ENCODE data around the gene OSCAR.

OSCAR gene

GRCh38 chr19:54069470-54069869 is 31.1 kb downstream of the OSCAR start:
- Histone ChIP-seq H3K9ac (ENCODE audit: low read length) (no peak overlapping the region), H3K9me3 (replicated peaks; ENCODE audit: insufficient read depth, low read length) (no peaks in the 10 kb centered on the region), H3K27ac (ENCODE audit: low read length) (no peak overlapping the region), H3K4me2 (ENCODE audit: low read depth, low read length) (no peak overlapping the region), H3K9me2 (replicated peaks; ENCODE audit: insufficient read depth, low read length) (no peaks in the 10 kb centered on the region), H2AFZ (ENCODE audit: low read length) (no peak overlapping the region), H3K4me3 (ENCODE audit: low read length) (no peak overlapping the region), H4K20me1 (ENCODE audit: insufficient read depth, low read length) (no peaks in the 10 kb centered on the region), H3K27me3 (replicated peaks; ENCODE audit: insufficient read depth, low read length) (peaks cover 45% of the 10 kb centered on the region), H3K36me3 (replicated peaks; ENCODE audit: insufficient read depth, low read length) (no peaks in the 10 kb centered on the region), H3K4me1 (ENCODE audit: low read length) (no peaks in the 10 kb centered on the region), H3F3A (ENCODE audit: insufficient read depth, low read length) (no peaks in the 10 kb centered on the region), H3K79me2 (ENCODE audit: low read length) (no peaks in the 10 kb centered on the region)
- TF ChIP-seq EZH2 (optimal IDR thresholded peaks at IDR 0.05; ENCODE audit: low read depth, low read length) (no peak), CTCF (IDR thresholded peaks at IDR 0.05; ENCODE audit: low read length) (no peak), EZH2phosphoT487 (IDR thresholded peaks at IDR 0.05; ENCODE audit: low read length) (no peak)
- DNase-seq: no peak

- H3K27ac ChIP-seq (ENCODE audit: low read length): no peak within 1 kb of the TSS
- H3K4me1 ChIP-seq (ENCODE audit: low read length): no peaks in the 10 kb centered on the region
- DNase-seq: no peak
- TF ChIP-seq EZH2 (optimal IDR thresholded peaks at IDR 0.05; ENCODE audit: low read depth, low read length): no peak
- TF ChIP-seq CTCF (IDR thresholded peaks at IDR 0.05; ENCODE audit: low read length): no peak
- H2AFZ ChIP-seq (ENCODE audit: low read length): no peak within 1 kb of the TSS
- H3F3A ChIP-seq (ENCODE audit: insufficient read depth, low read length): no peaks in the 10 kb centered on the region
- H3K4me2 ChIP-seq (ENCODE audit: low read depth, low read length): no peak within 1 kb of the TSS
- H3K27me3 ChIP-seq (replicated peaks; ENCODE audit: insufficient read depth, low read length): peaks cover 45% of the 10 kb centered on the region
- H4K20me1 ChIP-seq (ENCODE audit: insufficient read depth, low read length): no peaks in the 10 kb centered on the region
- H3K36me3 ChIP-seq (replicated peaks; ENCODE audit: insufficient read depth, low read length): no peaks in the 10 kb centered on the region
- no peaks in the 10 kb centered on the region for H3K79me2 ChIP-seq (ENCODE audit: low read length)
- H3K4me3 ChIP-seq (ENCODE audit: low read length): no peak within 1 kb of the TSS
- no peak within 1 kb of the TSS for H3K9ac ChIP-seq (ENCODE audit: low read length)
- no peaks in the 10 kb centered on the region for H3K9me3 ChIP-seq (replicated peaks; ENCODE audit: insufficient read depth, low read length)
- H3K9me2 ChIP-seq (replicated peaks; ENCODE audit: insufficient read depth, low read length): no peaks in the 10 kb centered on the region
Observed at GRCh38 chr19:54063350-54064116, 37.1 kb downstream of the OSCAR start, which contains the start of gene VSTM1. Gene VSTM1, minus strand, starts transcription at chr19:54063897. Its CDS starts 120 bp downstream, at chr19:54063777.

GRCh38 chr19:54062643-54063042 is 38.0 kb downstream of the OSCAR start:
- Histone ChIP-seq H3K27ac (ENCODE audit: low read length) (no peak overlapping the region), H3K9ac (ENCODE audit: low read length) (no peak overlapping the region), H3K9me2 (replicated peaks; ENCODE audit: insufficient read depth, low read length) (no peaks in the 10 kb centered on the region), H3K36me3 (replicated peaks; ENCODE audit: insufficient read depth, low read length) (no peaks in the 10 kb centered on the region), H3K4me2 (ENCODE audit: low read depth, low read length) (no peak overlapping the region), H3K9me3 (replicated peaks; ENCODE audit: insufficient read depth, low read length) (no peaks in the 10 kb centered on the region), H4K20me1 (ENCODE audit: insufficient read depth, low read length) (no peaks in the 10 kb centered on the region), H2AFZ (ENCODE audit: low read length) (no peak overlapping the region), H3K27me3 (replicated peaks; ENCODE audit: insufficient read depth, low read length) (peaks cover 38% of the 10 kb centered on the region), H3K79me2 (ENCODE audit: low read length) (no peaks in the 10 kb centered on the region), H3F3A (ENCODE audit: insufficient read depth, low read length) (no peaks in the 10 kb centered on the region), H3K4me1 (ENCODE audit: low read length) (no peaks in the 10 kb centered on the region), H3K4me3 (ENCODE audit: low read length) (no peak overlapping the region)
- DNase-seq: no peak
- TF ChIP-seq EZH2 (optimal IDR thresholded peaks at IDR 0.05; ENCODE audit: low read depth, low read length): no peak
- TF ChIP-seq CTCF (IDR thresholded peaks at IDR 0.05; ENCODE audit: low read length): no peak
- TF ChIP-seq EZH2phosphoT487 (IDR thresholded peaks at IDR 0.05; ENCODE audit: low read length): no peak
